ENCODE results near the gene DCXR. TPM values are rescaled to one million over a fixed set of nuclear protein-coding genes. Genes with fewer than 3 reads are reported as not detected.

Gene DCXR
- total and polyA plus RNA-seq, 2 donors (not counting 3 experiments of a cell fraction or from before 2014, with no cell fraction given), result 93.0 to 178 TPM

- no peaks in the 10 kb centered on the region for H3K4me1 ChIP-seq (ENCODE audit: control insufficient read depth, extremely low read depth, insufficient read depth, low read length)
- H3K9me3 ChIP-seq (replicated peaks; ENCODE audit: control insufficient read depth, insufficient read depth, low read length), result no peaks in the 10 kb centered on the region
- no peak overlapping the region for H3K9ac ChIP-seq (replicated peaks; ENCODE audit: extremely low read depth, insufficient read depth, low read length)
- no peak overlapping the region for H3K4me3 ChIP-seq (replicated peaks in 1 of 3; ENCODE audit: insufficient read depth in 1 of 3, low read depth in 1 of 3, low read length in 3 of 3)
- peaks cover 37 to 86% of the 10 kb centered on the region in 2 experiments for H3K36me3 ChIP-seq (ENCODE audit: control insufficient read depth in 2 of 2, extremely low read depth in 1 of 2, insufficient read depth in 2 of 2, low read length in 2 of 2)
- intact Hi-C loops (cut with micrococcal nuclease) (no loop called here), dilution Hi-C loops (cut with MboI; ENCODE audit: extremely low pct_ligation_motif_present, low sequenced_read_pairs) (no loop called here)
- no peaks in the 10 kb centered on the region for H3K27me3 ChIP-seq (ENCODE audit: control insufficient read depth in 2 of 2, insufficient read depth in 2 of 2, low read length in 2 of 2)
- H3K79me2 ChIP-seq (ENCODE audit: control insufficient read depth, insufficient read depth, low read length), result peaks cover 6% of the 10 kb centered on the region
- no peak for DNase-seq (ENCODE audit: low read depth, low spot score)
- H3K27ac ChIP-seq (ENCODE audit: insufficient read depth, low read depth, low read length), result no peak overlapping the region
- CTCF ChIA-PET, result interaction anchor here (0.9 to 4.4 kb wide), 2 partner anchors 55 to 56 kb away, joined by 3 to 13 read pairs; partner anchors contain the start of gene RAC3
- no peak overlapping the region for H3K4me2 ChIP-seq (ENCODE audit: insufficient read depth, low read length)
- no TSS peak for BruUV-seq (replicated peaks)
- no peaks in the 10 kb centered on the region for H3K9me1 ChIP-seq (replicated peaks; ENCODE audit: control insufficient read depth, extremely low read depth, insufficient read depth, low read length)
- POLR2A ChIA-PET, result no interaction called here
- no peaks in the 10 kb centered on the region for H4K20me1 ChIP-seq (replicated peaks; ENCODE audit: control insufficient read depth, extremely low read depth, insufficient read depth, low read length)
- FAIRE-seq, result no peak
- H2AFZ ChIP-seq (ENCODE audit: low read depth, low read length), result no peak overlapping the region
- TF ChIP-seq CTCF (IDR thresholded peaks at IDR 0.05; ENCODE audit: extremely low read depth in 1 of 2, insufficient read depth in 1 of 2, low read depth in 1 of 2, low read length in 2 of 2), result no peak
- TF ChIP-seq POLR2AphosphoS5 (IDR thresholded peaks at IDR 0.05; ENCODE audit: insufficient read depth, low read depth, low read length), result no peak
- TF ChIP-seq GATA2 (IDR thresholded peaks at IDR 0.05; ENCODE audit: insufficient read depth, insufficient read length, low read depth, low read length), result no peak
- no peak for TF ChIP-seq EZH2 (IDR thresholded peaks at IDR 0.05; ENCODE audit: borderline replicate concordance, low read depth, low read length, severe bottlenecking)
- TF ChIP-seq FOS (IDR thresholded peaks at IDR 0.05; ENCODE audit: borderline replicate concordance, insufficient read depth, low read length), result no peak
- TF ChIP-seq POLR2A (IDR thresholded peaks at IDR 0.05; ENCODE audit: low read depth, low read length), result no peak
- no peak for TF ChIP-seq JUN (IDR thresholded peaks at IDR 0.05; ENCODE audit: borderline replicate concordance, insufficient read depth, insufficient read length, low read depth)
- TF ChIP-seq MAX (IDR thresholded peaks at IDR 0.05; ENCODE audit: insufficient read depth, insufficient read length), result no peak
- no peak for TF ChIP-seq MYC (IDR thresholded peaks at IDR 0.05; ENCODE audit: low read depth, low read length)
Observed at GRCh38 chr17:82085931-82086764, 48.7 kb upstream of the DCXR start.

Data from endothelial cell of umbilical vein (primary cell).